Activated CD4-positive, alpha-beta T cell treated with anti-CD3 and anti-CD28 coated beads, Interleukin-2, Interleukin-4, amounts not matched to agents 100 ng/mL and 50 ng/mL, durations not matched to agents 16 hours and 8 hours (primary cell): Measurements from ENCODE around the gene FBP1.
A peak's percentile ranks its signal among the peaks of the same experiment; 100 is the strongest.
"Not testable (repeated sequence)": the region's sequence is repeated elsewhere in the genome, so short reads cannot be mapped to it uniquely, and the experiment has no call there.

Experiments used
- DNase-seq: peaks from one replicate; pipeline ENCODE4 v3.0.0-alpha.2; 2020; ENCODE audit warnings: low spot score

FBP1 gene

DNA sequence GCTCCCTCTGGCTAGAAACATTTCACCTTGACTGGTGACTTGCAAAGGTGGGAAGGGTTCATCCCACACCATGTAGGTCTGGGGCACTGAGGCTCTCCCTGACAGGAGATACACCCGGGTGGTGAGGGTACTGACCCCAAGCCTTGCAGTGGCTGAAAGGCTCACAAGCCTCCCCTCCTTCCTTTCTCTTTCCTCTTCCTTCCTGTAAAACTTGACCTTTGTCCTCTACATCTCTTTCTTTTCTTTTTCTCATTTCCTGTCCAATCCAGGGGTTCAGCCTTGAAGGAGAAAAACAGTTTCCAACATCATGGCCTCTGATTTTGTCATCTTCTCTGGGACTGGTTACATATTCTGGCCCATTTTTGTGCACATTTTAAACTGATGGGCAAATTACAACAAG is 62.3 kb downstream of the FBP1 start:
- no peak for DNase-seq

DNA sequence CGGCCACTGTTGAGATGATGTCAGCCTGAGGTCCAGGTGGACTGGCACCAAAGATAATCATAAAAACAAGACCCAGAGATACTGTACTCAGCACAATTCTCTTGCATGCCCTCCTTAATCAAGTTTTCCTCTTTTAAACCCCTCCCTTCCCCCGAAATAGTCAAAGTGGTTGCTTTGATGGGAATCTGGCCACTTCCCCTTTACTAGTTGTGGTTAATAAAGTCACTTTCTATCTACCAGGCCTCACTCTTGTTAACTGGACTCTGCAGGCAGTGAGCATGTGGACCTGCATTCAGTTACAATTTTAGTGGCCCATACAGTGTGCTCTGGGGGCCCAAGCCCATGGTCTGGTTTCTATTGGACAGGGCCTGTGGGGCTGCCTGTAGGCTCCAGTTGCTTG is 63.2 kb downstream of the FBP1 start:
- DNase-seq: no peak

DNA sequence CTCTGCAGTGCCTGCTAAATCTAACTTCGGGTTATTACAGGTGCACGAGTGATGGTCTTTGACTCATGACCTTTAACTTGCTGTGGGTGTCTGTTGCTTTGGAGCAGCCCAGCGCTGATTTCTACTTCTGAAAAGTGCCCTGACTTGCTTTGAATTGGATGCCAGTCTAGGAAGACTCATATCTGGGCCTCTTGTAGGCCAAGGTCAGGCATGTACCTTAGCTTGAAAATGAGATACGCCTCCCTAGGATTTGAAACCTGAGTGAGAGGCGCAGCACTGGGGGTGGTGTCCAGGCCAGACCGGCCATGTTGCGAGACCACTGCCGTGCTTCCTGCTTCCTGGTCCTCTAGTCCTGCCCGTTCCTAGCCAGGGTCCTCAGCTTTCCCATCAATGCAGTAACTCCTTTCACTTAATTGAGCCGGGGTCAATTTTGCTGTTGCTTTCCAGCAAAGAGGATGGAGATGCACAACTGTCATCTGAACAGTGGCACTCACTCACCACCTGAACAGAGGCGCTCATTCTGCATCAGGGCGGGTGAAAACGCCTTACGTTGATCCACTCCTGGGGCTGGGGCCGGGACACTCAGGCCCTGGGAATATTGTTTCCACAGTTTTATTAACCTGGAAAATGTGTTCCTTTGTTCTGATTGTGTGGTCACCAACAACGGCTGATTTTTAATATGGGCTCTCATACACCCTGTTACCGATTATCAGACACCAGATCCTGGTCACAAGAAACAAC is 70.2 kb downstream of the FBP1 start:
- no peak for DNase-seq

DNA sequence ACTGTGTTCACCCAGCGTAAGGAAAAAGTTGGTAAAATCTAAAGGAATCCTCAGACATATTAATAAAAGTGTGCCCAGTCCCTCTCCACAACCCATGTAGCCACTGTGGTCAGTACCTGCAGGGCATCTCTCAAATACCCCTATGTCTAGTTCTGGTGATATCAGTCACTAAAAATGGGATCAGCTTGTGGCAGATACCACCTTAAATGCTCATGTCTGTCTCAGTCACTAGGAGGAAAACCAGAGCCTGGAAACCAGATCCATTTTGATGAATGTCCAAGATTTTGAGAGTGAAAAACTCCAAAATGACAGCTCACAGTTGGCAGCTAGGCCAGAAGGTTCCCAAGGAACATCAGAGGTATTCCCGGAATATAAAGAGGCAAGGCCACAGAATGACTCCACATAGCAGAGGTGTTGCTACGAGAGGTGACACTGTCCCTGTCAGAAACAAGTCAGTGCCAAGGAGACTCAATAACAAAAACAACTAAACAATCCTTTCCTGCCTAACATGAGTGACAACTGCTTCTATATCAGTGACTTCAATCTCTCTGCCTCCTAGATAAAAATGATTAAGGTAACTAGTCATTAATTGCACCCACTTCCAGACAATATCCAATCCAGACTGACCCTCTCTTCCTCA is 70.9 kb downstream of the FBP1 start:
- DNase-seq: no peak

DNA sequence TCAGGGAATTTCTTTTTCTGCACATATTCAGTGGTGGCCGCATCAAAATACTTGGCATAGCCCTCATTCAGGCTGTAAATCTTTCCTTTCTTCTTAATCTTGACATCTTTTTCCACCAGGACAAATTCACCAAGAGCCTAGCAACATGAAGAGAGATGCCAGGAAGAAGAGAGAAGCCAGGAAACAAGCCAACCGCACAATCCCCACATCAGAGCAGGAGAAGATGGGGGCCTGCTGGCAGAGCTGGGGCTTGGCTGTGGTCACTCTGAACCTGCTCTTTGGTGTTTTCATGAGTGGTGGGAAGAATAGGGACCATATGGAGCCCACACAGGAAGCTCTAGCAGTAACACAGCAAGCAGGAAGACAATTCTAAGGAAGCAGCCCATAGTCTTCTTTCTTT is 72.0 kb downstream of the FBP1 start:
- DNase-seq: no peak

DNA sequence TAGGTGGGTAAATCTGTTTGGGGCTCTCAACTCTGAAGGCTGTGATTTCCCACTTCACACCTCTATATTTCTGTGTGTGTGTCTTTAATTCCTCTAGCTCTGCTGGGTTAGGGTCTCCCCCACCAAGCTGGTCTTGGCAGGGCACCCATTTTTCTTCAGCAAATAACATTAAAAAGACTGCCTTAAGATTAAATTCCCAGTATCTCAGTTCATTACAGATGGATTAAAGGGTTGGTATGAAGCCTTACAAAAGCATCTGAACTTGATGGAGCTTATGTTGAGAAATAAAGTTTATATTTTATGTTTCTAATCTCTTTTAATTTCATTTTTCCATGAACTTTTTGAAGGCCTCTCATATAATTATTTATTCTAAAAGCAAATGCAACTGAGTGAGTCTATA is 72.8 kb downstream of the FBP1 start:
- no peak for DNase-seq

DNA sequence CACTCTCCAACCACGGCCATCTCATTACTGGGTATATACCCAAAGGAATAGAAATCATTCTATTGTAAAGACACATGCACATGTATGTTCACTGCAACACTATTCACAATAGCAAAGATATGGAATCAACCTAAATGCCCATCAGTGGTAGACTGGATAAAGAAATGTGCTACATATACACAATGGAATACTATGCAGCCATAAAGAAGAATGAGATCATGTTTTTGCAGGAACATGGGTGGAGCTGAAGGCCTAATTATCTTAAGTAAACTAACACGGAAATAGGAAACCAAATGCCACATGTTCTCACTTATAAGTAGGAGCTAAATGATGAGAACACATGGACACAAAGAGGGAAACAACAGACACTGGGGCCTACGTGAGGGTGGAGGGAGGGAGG is 75.0 kb downstream of the FBP1 start:
- not testable (repeated sequence) for DNase-seq

DNA sequence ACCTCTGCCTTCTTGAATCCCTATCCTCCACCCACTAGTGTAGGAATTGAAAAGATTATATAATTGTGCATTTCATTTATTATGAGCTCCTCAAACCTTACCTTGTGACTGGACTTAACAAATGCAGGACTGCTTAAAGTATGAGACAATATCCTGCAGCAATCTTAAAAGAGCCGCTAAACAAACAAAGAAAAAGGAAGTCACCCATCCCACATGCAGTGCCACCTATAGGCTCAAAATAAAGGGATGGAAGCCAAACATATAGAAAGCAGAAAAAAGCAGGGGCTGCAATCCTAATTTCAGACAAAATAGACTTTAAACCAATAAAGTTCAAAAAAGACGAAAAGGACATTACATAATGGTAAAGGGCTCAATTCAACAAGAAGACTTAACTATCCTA is 75.8 kb downstream of the FBP1 start:
- DNase-seq: no peak

DNA sequence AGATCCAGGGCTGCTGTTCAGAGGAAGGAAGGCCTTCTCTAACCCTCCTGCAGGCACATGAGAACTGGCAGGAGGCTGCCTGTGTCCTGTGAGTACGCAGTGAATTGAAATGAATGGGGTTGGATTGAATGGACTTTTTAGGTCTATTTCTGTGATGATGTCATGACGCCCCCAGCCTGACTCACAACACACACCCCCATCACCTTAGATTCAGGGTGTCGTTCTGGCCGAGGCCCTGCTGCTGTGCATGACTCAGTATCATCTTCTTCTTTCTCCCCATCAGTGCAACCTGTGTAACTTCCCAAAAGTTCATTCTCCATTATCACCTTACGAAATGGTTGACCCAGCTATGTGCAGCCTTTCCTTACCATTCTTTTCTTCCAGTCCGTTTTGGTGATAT is 79.1 kb downstream of the FBP1 start:
- DNase-seq: no peak

DNA sequence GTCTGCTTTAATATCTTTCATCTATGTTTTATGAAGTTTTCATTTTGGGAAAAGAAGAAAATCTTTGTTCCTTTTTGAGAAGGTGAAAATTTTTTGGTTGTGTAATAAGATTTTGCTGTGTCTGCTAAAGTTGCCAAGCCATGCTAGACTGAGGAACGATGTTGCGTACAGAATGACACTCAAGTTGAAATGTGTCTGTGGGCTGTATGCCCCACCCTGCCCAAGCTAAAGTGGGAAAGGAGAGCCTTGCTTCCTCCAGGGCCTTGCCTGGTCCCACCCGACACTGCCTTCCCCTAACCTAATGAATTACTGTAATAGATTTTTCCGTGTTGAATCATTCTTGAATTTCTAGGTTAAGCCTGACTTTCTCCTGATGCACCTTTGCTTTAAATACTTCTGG is 81.9 kb downstream of the FBP1 start:
- no peak for DNase-seq

DNA sequence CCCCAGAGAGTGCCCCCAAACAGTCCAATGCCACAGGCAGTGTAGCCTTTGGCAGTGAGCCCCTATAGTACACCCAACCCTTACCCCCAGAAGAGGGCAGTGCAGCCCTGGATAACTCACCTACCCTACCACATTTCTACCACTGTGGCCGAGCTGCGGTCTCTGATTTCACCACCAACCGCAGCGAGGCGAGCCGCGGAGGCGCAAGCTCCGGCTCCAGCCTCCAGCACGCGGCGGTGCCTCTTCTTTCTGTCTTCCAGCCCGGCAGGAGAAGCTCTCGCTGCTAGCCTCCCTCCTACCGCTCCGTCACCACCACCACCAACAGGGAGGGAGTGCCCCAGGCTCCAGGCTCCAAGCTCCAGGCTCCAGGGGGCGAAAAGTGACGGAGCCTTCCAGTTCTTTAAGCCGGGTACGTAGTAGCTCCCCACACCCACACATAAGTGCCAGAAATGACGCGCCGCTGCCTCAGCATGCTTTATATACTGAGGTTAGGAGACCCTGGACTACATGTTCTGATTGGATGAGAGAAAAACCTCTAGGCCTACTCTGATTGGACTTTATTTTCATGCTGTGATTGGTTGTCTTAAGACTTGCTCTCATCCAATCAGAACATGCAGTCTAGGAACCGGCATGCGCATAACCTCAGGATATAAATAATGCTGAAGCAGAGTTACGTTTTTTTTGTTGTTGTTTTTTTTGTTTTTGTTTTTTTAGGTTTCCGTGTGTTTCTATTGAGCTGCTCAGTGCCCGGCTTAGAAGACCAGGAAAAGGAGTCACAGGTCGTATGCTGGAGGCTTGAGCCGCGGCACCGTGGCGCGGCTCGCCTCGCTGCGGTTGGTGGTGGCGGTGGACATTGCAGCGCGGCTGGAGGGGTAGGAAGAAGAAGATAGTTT is 84.6 kb downstream of the FBP1 start, which contains the start of gene PCAT7:
TSS of gene PCAT7 (plus strand) at position 645 of the 893 bp plus-strand sequence.
- DNase-seq: peak; percentile 51

DNA sequence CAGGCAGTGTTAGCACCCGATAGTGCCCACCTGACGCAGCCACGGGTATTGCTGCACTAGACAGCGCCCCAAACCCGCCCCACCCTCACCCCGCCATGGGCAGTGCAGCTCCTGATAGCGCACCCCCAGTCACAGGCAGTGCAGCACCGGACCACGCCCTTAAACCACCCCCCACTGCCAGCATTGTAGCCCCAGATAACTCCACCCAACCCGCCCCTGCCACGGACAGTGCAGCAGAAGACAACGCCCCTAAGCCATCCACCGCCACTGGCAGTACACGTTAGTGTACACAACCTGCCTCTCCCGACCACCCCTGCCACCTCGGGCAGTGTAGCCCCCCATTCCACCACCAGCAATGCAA is 85.3 kb downstream of the FBP1 start:
- DNase-seq: no peak
